ENCODE results near the gene PIEZO1. TPM values are rescaled to one million over a fixed set of nuclear protein-coding genes. Genes with fewer than 3 reads are reported as not detected.

PIEZO1 gene
- total and polyA plus RNA-seq, 10 of the 15 experiments (the other 5 are each of a cell fraction or from before 2014, with no cell fraction given) = 1.3 to 169 (median 33.4) TPM

DNA sequence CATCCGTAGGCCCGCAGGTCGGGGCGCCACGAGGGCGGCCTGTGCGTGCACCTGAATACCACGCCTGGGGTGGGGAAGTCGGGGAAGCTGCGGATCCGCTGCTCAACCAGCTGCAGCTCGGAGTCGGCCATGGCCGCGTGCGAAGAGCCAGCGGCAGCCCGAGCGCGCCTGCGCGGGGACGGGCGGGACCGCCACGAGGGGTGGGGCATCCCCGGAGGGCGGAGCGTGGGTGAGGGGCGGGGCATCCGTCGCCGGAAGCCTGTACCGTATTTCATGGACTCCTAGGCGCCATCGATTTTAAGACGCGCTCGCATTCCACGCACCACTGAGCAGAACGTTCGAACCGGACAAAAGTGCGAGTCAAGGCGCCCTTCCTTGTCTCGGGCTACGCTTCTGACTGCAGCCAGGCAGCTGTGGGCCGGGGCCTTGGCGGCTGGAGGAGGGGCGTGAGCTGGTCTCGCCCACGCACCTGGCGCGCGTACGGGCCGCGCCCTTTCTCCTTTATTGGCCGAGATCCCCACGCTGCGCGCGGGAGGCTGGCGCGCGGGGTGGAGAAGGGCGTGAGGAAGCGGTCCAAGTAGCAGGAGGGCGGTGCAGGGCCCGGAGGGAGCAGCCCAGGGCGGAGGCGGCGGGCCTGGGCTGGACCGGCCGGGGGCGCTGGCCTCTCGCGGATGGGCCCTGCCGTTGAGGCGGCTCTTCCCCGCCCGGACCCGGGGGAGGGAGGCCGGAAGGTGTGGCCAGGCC is 26.9 kb upstream of the PIEZO1 start, which contains the start of gene APRT:
Gene APRT (minus strand): TSS at position 160 of the 744 bp plus-strand sequence. CDS start 29 bp downstream, at position 131.
- Histone ChIP-seq H2AFZ (ENCODE audit: control insufficient read depth, low read depth, low read length) (peak within 1 kb of the TSS; percentile 86), H3K27me3 (replicated peaks in 1 of 2; ENCODE audit: control insufficient read depth in 2 of 2, insufficient read depth in 2 of 2, low read length in 1 of 2) (no peaks in the 10 kb centered on the region), H3K27ac (ENCODE audit: control insufficient read depth, insufficient read depth) (peak within 1 kb of the TSS; percentile 95), H3K4me1 (ENCODE audit: control insufficient read depth, insufficient read depth, low read length) (peaks cover 20% of the 10 kb centered on the region), H3K79me2 (ENCODE audit: control insufficient read depth, insufficient read depth, low read length) (peaks cover 26% of the 10 kb centered on the region), H4K20me1 (ENCODE audit: control insufficient read depth, insufficient read depth) (no peaks in the 10 kb centered on the region), H3K9ac (ENCODE audit: control insufficient read depth, insufficient read depth, low read length) (peak within 1 kb of the TSS; percentile 88), H3K4me2 (ENCODE audit: control insufficient read depth, insufficient read depth) (peak within 1 kb of the TSS; percentile 85), H3K36me3 (ENCODE audit: control insufficient read depth in 2 of 2, insufficient read depth in 2 of 2, low read length in 1 of 2) (peaks cover 6 to 26% of the 10 kb centered on the region in 2 experiments; a peak in 3 of 4 replicates), H3K4me3 (peak within 1 kb of the TSS; percentile 85), H3K9me3 (replicated peaks; ENCODE audit: control insufficient read depth, insufficient read depth, low read length) (no peaks in the 10 kb centered on the region)
- TSS peak; percentile 32 for BruUV-seq (replicated peaks)
- peak; percentile 83 for ATAC-seq
- RAD21 ChIA-PET (ENCODE audit: unreplicated experiment) = interaction anchor here (0.6 to 4.0 kb wide), 15 partner anchors 9 to 888 kb away, joined by 3 to 14 read pairs (median 4); partner anchors contain the start of genes CDH15, CDT1, GALNS and TRAPPC2L
- SMC1A ChIA-PET (ENCODE audit: uncharacterized antibody, unreplicated experiment) = interaction anchor here (1.0 to 1.6 kb wide), 5 partner anchors 22 to 404 kb away, joined by 3 to 5 read pairs (median 4); no protein-coding TSS in a partner anchor
- in situ Hi-C loops (cut with MboI) = no loop called here
- intact Hi-C loops (cut with micrococcal nuclease; ENCODE audit: unreplicated experiment) = loop anchor here (5.0 kb wide), 2 partner anchors 45 to 160 kb away; partner anchors contain the start of genes CYBA, GALNS and TRAPPC2L
- 1% methylated on average over 42 of the region's 84 CpGs for WGBS (ENCODE audit: insufficient coverage, insufficient replicate concordance, low lambda C conversion rate, missing lambda C conversion rate)
- POLR2A ChIA-PET = interaction anchor here (0.5 to 4.2 kb wide), 8 partner anchors 10 to 380 kb away, joined by 3 to 30 read pairs (median 4); no protein-coding TSS in a partner anchor
- peak; percentile 98 for FAIRE-seq
- CTCF ChIA-PET = interaction anchor here (0.6 to 3.2 kb wide), 15 partner anchors 12 to 405 kb away, joined by 3 to 19 read pairs (median 4); partner anchors contain the start of genes CTU2, GALNS, RNF166 and TRAPPC2L
- DNase-seq (ENCODE audit: low read depth, low spot score) = peak; percentile 83
- TF ChIP-seq POU2F2 (IDR thresholded peaks at IDR 0.05; ENCODE audit: borderline replicate concordance, low read depth, low read length) = peak; percentile 33; the same call in 2 of the 3 replicates
- TF ChIP-seq YBX1 (IDR thresholded peaks at IDR 0.05) = no peak
- no peak for TF ChIP-seq ETV6 (conservative IDR thresholded peaks at IDR 0.05 in 1 of 2, IDR thresholded peaks at IDR 0.05 in 1 of 2; ENCODE audit: borderline replicate concordance in 1 of 2, low read depth in 1 of 2)
- TF ChIP-seq CBFB (IDR thresholded peaks at IDR 0.05; ENCODE audit: low read depth) = 0 out of 2 replicates have a peak, but pooled peaks have one; percentile 13
- peak; percentile 48 for TF ChIP-seq HDGF (IDR thresholded peaks at IDR 0.05)
- TF ChIP-seq TCF3 (IDR thresholded peaks at IDR 0.05; ENCODE audit: borderline replicate concordance, insufficient read depth, low read depth, low read length) = 0 out of 2 replicates have a peak, but pooled peaks have one; percentile 18
- peak; percentile 78 for TF ChIP-seq NR2F1 (conservative IDR thresholded peaks at IDR 0.05)
- TF ChIP-seq IKZF2 (IDR thresholded peaks at IDR 0.05) = no peak; a peak in 1 of 4 replicates
- peak; percentile 60; the same call in 1 of the 2 replicates for TF ChIP-seq ZNF207 (IDR thresholded peaks at IDR 0.05; ENCODE audit: borderline replicate concordance)
- peak; percentile 83 for TF ChIP-seq DPF2 (IDR thresholded peaks at IDR 0.05)
- TF ChIP-seq KLF5 (IDR thresholded peaks at IDR 0.05; ENCODE audit: partially characterized antibody) = no peak
- no peak for TF ChIP-seq SMAD1 (IDR thresholded peaks at IDR 0.05; ENCODE audit: low read depth, partially characterized antibody)
- TF ChIP-seq BHLHE40 (IDR thresholded peaks at IDR 0.05; ENCODE audit: borderline replicate concordance in 1 of 2, low read depth in 2 of 2, low read length in 1 of 2) = 0 out of 4 replicates have a peak, but pooled peaks of 1 of the 2 experiments have one; percentile 32
- TF ChIP-seq SPI1 (IDR thresholded peaks at IDR 0.05; ENCODE audit: borderline replicate concordance, insufficient read depth, low read depth, low read length) = no peak
- TF ChIP-seq, protein P1, sequence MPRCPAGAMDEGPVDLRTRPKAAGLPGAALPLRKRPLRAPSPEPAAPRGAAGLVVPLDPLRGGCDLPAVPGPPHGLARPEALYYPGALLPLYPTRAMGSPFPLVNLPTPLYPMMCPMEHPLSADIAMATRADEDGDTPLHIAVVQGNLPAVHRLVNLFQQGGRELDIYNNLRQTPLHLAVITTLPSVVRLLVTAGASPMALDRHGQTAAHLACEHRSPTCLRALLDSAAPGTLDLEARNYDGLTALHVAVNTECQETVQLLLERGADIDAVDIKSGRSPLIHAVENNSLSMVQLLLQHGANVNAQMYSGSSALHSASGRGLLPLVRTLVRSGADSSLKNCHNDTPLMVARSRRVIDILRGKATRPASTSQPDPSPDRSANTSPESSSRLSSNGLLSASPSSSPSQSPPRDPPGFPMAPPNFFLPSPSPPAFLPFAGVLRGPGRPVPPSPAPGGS (IDR thresholded peaks at IDR 0.05; ENCODE audit: borderline replicate concordance, insufficient read depth, low read depth, low read length, poor library complexity, severe bottlenecking) = peak; percentile 50
- TF ChIP-seq, protein P2, sequence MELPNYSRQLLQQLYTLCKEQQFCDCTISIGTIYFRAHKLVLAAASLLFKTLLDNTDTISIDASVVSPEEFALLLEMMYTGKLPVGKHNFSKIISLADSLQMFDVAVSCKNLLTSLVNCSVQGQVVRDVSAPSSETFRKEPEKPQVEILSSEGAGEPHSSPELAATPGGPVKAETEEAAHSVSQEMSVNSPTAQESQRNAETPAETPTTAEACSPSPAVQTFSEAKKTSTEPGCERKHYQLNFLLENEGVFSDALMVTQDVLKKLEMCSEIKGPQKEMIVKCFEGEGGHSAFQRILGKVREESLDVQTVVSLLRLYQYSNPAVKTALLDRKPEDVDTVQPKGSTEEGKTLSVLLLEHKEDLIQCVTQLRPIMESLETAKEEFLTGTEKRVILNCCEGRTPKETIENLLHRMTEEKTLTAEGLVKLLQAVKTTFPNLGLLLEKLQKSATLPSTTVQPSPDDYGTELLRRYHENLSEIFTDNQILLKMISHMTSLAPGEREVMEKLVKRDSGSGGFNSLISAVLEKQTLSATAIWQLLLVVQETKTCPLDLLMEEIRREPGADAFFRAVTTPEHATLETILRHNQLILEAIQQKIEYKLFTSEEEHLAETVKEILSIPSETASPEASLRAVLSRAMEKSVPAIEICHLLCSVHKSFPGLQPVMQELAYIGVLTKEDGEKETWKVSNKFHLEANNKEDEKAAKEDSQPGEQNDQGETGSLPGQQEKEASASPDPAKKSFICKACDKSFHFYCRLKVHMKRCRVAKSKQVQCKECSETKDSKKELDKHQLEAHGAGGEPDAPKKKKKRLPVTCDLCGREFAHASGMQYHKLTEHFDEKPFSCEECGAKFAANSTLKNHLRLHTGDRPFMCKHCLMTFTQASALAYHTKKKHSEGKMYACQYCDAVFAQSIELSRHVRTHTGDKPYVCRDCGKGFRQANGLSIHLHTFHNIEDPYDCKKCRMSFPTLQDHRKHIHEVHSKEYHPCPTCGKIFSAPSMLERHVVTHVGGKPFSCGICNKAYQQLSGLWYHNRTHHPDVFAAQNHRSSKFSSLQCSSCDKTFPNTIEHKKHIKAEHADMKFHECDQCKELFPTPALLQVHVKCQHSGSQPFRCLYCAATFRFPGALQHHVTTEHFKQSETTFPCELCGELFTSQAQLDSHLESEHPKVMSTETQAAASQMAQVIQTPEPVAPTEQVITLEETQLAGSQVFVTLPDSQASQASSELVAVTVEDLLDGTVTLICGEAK (IDR thresholded peaks at IDR 0.05; ENCODE audit: borderline replicate concordance) = peak; percentile 72; the same call in 1 of the 2 replicates
- TF ChIP-seq RCOR1 (conservative IDR thresholded peaks at IDR 0.05; ENCODE audit: low read depth, low read length) = 0 out of 2 replicates have a peak, but pooled peaks have one; percentile 28

Data from GM12878 (cell line).